Activated CD4-positive, alpha-beta memory T cell treated with anti-CD3 and anti-CD28 coated beads, Interleukin-2, amount 10 ng/mL, durations not matched to agents 7 days and 5 days (primary cell): ENCODE measurements around the gene PCSK6. TPM values are rescaled to one million over a fixed set of nuclear protein-coding genes. Genes with fewer than 3 reads are reported as not detected.

Experiments used
- CTCF ChIA-PET: fragments of 350-600 bp; sonication (Branson Sonifier 250); formaldehyde crosslinking; loops from one replicate; lab custom pipeline; 2021; ENCODE audit warnings: antibody characterized with exemption, inconsistent platforms; lab: Charles Lee
- POLR2A ChIA-PET: fragments of 350-600 bp; sonication (Branson Sonifier 250); formaldehyde crosslinking; loops from one replicate; lab custom pipeline; 2021; ENCODE audit warnings: antibody characterized with exemption; lab: Charles Lee
- DNase-seq: peaks from one replicate; pipeline ENCODE4 v3.0.0-alpha.2; 2020
- H3K27ac Mint-ChIP-seq: one replicate; pipeline ENCODE4 v1.8.0; 2021; ENCODE audit warnings: mild to moderate bottlenecking, mixed read lengths
- H3K27me3 Mint-ChIP-seq: one replicate; pipeline ENCODE4 v1.8.0; 2021; ENCODE audit warnings: mixed read lengths
- H3K36me3 Mint-ChIP-seq: one replicate; pipeline ENCODE4 v1.8.0; 2021; ENCODE audit warnings: low read depth, mixed read lengths
- H3K4me1 Mint-ChIP-seq: one replicate; pipeline ENCODE4 v1.8.0; 2021; ENCODE audit warnings: mixed read lengths
- H3K4me3 Mint-ChIP-seq: one replicate; pipeline ENCODE4 v1.8.0; 2021; ENCODE audit warnings: mild to moderate bottlenecking, mixed read lengths
- H3K9me3 Mint-ChIP-seq: one replicate; pipeline ENCODE4 v1.8.0; 2021; ENCODE audit warnings: mixed read lengths
- total RNA-seq, 2 experiments: library from RNA; stranded (reverse); gene quantifications; one replicate each; pipeline ENCODE4 v1.2.3, GENCODE V29; 2021

Gene PCSK6
- total RNA-seq, 2 experiments from 2014 or later: 0.53 to 0.58 TPM

- ChIA-PET POLR2A (no interaction called here), CTCF (no interaction called here)
- Mint-ChIP-seq H3K36me3 (no peaks in the 10 kb centered on the region), H3K4me1 (peaks cover 7% of the 10 kb centered on the region), H3K27me3 (peaks cover 25% of the 10 kb centered on the region), H3K27ac (no peak overlapping the region), H3K4me3 (no peak overlapping the region), H3K9me3 (no peaks in the 10 kb centered on the region)
- DNase-seq: no peak
These were observed 6.8 kb downstream of the PCSK6 start for GRCh38 chr15:101482526-101483371.

- DNase-seq: no peak
- peaks cover 7% of the 10 kb centered on the region for H3K4me1 Mint-ChIP-seq
- no peak overlapping the region for H3K4me3 Mint-ChIP-seq
- ChIA-PET CTCF (no interaction called here), POLR2A (no interaction called here)
- H3K9me3 Mint-ChIP-seq: no peaks in the 10 kb centered on the region
- H3K36me3 Mint-ChIP-seq: no peaks in the 10 kb centered on the region
- H3K27me3 Mint-ChIP-seq: peaks cover 20% of the 10 kb centered on the region
- no peak overlapping the region for H3K27ac Mint-ChIP-seq
These were observed 7.5 kb downstream of the PCSK6 start for GRCh38 chr15:101481917-101482525.

GRCh38 chr15:101481381-101481705 is 8.2 kb downstream of the PCSK6 start:
- Mint-ChIP-seq H3K4me1 (peaks cover 7% of the 10 kb centered on the region), H3K36me3 (no peaks in the 10 kb centered on the region), H3K4me3 (no peak overlapping the region), H3K27me3 (peaks cover 13% of the 10 kb centered on the region), H3K27ac (no peak overlapping the region), H3K9me3 (no peaks in the 10 kb centered on the region)
- CTCF ChIA-PET: no interaction called here
- DNase-seq: no peak
- POLR2A ChIA-PET: no interaction called here

- H3K4me1 Mint-ChIP-seq: peaks cover 7% of the 10 kb centered on the region
- ChIA-PET POLR2A (no interaction called here), CTCF (no interaction called here)
- no peak overlapping the region for H3K27ac Mint-ChIP-seq
- DNase-seq: no peak
- H3K9me3 Mint-ChIP-seq: no peaks in the 10 kb centered on the region
- H3K4me3 Mint-ChIP-seq: no peak overlapping the region
- peaks cover 10% of the 10 kb centered on the region for H3K27me3 Mint-ChIP-seq
- no peaks in the 10 kb centered on the region for H3K36me3 Mint-ChIP-seq
These were observed 8.7 kb downstream of the PCSK6 start for GRCh38 chr15:101480613-101481380.

GRCh38 chr15:101479851-101480612 is 9.5 kb downstream of the PCSK6 start:
- Mint-ChIP-seq H3K9me3 (no peaks in the 10 kb centered on the region), H3K36me3 (no peaks in the 10 kb centered on the region), H3K4me1 (peaks cover 7% of the 10 kb centered on the region), H3K27ac (no peak overlapping the region), H3K4me3 (no peak overlapping the region), H3K27me3 (peaks cover 11% of the 10 kb centered on the region)
- POLR2A ChIA-PET: no interaction called here
- CTCF ChIA-PET: no interaction called here
- DNase-seq: no peak

GRCh38 chr15:101479342-101479845 is 10.1 kb downstream of the PCSK6 start:
- Mint-ChIP-seq H3K27me3 (peaks cover 12% of the 10 kb centered on the region), H3K9me3 (no peaks in the 10 kb centered on the region), H3K4me1 (peaks cover 7% of the 10 kb centered on the region), H3K27ac (no peak overlapping the region), H3K4me3 (no peak overlapping the region), H3K36me3 (no peaks in the 10 kb centered on the region)
- no peak for DNase-seq
- ChIA-PET CTCF (no interaction called here), POLR2A (no interaction called here)

GRCh38 chr15:101478701-101479341 is 10.7 kb downstream of the PCSK6 start:
- Mint-ChIP-seq H3K4me1 (peaks cover 7% of the 10 kb centered on the region), H3K27ac (no peak overlapping the region), H3K36me3 (no peaks in the 10 kb centered on the region), H3K4me3 (no peak overlapping the region), H3K9me3 (no peaks in the 10 kb centered on the region), H3K27me3 (peaks cover 14% of the 10 kb centered on the region)
- ChIA-PET CTCF (no interaction called here), POLR2A (no interaction called here)
- no peak for DNase-seq

- H3K36me3 Mint-ChIP-seq: no peaks in the 10 kb centered on the region
- H3K27ac Mint-ChIP-seq: no peak overlapping the region
- ChIA-PET POLR2A (no interaction called here), CTCF (no interaction called here)
- no peaks in the 10 kb centered on the region for H3K9me3 Mint-ChIP-seq
- no peak overlapping the region for H3K4me3 Mint-ChIP-seq
- no peak for DNase-seq
- peaks cover 7% of the 10 kb centered on the region for H3K4me1 Mint-ChIP-seq
- H3K27me3 Mint-ChIP-seq: peaks cover 14% of the 10 kb centered on the region
These were observed 11.6 kb downstream of the PCSK6 start for GRCh38 chr15:101477851-101478362.

GRCh38 chr15:101476756-101477155 is 12.8 kb downstream of the PCSK6 start:
- Mint-ChIP-seq H3K27ac (no peak overlapping the region), H3K27me3 (peaks cover 16% of the 10 kb centered on the region), H3K9me3 (no peaks in the 10 kb centered on the region), H3K36me3 (no peaks in the 10 kb centered on the region), H3K4me1 (peaks cover 9% of the 10 kb centered on the region), H3K4me3 (no peak overlapping the region)
- ChIA-PET CTCF (no interaction called here), POLR2A (no interaction called here)
- no peak for DNase-seq

- peaks cover 2% of the 10 kb centered on the region for H3K4me1 Mint-ChIP-seq
- no peak overlapping the region for H3K27ac Mint-ChIP-seq
- H3K27me3 Mint-ChIP-seq: peaks cover 28% of the 10 kb centered on the region
- no peaks in the 10 kb centered on the region for H3K9me3 Mint-ChIP-seq
- ChIA-PET POLR2A (no interaction called here), CTCF (no interaction called here)
- H3K4me3 Mint-ChIP-seq: no peak overlapping the region
- no peak for DNase-seq
- H3K36me3 Mint-ChIP-seq: no peaks in the 10 kb centered on the region
These were observed 14.5 kb downstream of the PCSK6 start for GRCh38 chr15:101474983-101475382.

GRCh38 chr15:101474233-101474632 is 15.3 kb downstream of the PCSK6 start:
- CTCF ChIA-PET: no interaction called here
- Mint-ChIP-seq H3K9me3 (no peaks in the 10 kb centered on the region), H3K4me3 (no peak overlapping the region), H3K36me3 (no peaks in the 10 kb centered on the region), H3K27ac (no peak overlapping the region), H3K27me3 (peaks cover 31% of the 10 kb centered on the region), H3K4me1 (peaks cover 2% of the 10 kb centered on the region)
- POLR2A ChIA-PET: no interaction called here
- DNase-seq: no peak

- no peak for DNase-seq
- Mint-ChIP-seq H3K27me3 (peaks cover 30% of the 10 kb centered on the region), H3K27ac (no peak overlapping the region), H3K4me1 (peaks cover 2% of the 10 kb centered on the region), H3K36me3 (no peaks in the 10 kb centered on the region), H3K9me3 (no peaks in the 10 kb centered on the region), H3K4me3 (no peak overlapping the region)
- CTCF ChIA-PET: no interaction called here
- POLR2A ChIA-PET: no interaction called here
These were observed 17.5 kb downstream of the PCSK6 start for GRCh38 chr15:101472033-101472432.
